NB4 (cell line): ENCODE data around the gene COMMD1.
"Not testable (repeated sequence)": the region's sequence is repeated elsewhere in the genome, so short reads cannot be mapped to it uniquely, and the experiment has no call there.

Source experiments
- DNase-seq: peaks from one replicate; pipeline ENCODE4 v3.0.0; 2010; ENCODE audit warnings: low read depth
- H3K4me3 ChIP-seq: one replicate; pipeline ENCODE4 v1.5.1; 2011; ENCODE audit warnings: mild to moderate bottlenecking, low read depth, low read length, moderate library complexity
- MYC ChIP-seq: IDR thresholded peaks from 2 replicates; pipeline ENCODE4 v1.6.1; 2011; ENCODE audit warnings: low read depth, low read length
- POLR2A ChIP-seq: IDR thresholded peaks from 2 replicates; pipeline ENCODE4 v1.6.1; 2011; ENCODE audit warnings: mild to moderate bottlenecking; ENCODE audit not compliant: insufficient read length; ENCODE audit errors: extremely low read depth
- TF ChIP-seq, protein P1 (sequence below): IDR thresholded peaks from one replicate; pipeline ENCODE4 v1.5.1; 2012; ENCODE audit warnings: low read depth, low read length
- TF ChIP-seq, protein P2 (sequence below): IDR thresholded peaks from 2 replicates; pipeline ENCODE4 v1.6.1; 2011; ENCODE audit warnings: low read depth, low read length

COMMD1 gene

DNA sequence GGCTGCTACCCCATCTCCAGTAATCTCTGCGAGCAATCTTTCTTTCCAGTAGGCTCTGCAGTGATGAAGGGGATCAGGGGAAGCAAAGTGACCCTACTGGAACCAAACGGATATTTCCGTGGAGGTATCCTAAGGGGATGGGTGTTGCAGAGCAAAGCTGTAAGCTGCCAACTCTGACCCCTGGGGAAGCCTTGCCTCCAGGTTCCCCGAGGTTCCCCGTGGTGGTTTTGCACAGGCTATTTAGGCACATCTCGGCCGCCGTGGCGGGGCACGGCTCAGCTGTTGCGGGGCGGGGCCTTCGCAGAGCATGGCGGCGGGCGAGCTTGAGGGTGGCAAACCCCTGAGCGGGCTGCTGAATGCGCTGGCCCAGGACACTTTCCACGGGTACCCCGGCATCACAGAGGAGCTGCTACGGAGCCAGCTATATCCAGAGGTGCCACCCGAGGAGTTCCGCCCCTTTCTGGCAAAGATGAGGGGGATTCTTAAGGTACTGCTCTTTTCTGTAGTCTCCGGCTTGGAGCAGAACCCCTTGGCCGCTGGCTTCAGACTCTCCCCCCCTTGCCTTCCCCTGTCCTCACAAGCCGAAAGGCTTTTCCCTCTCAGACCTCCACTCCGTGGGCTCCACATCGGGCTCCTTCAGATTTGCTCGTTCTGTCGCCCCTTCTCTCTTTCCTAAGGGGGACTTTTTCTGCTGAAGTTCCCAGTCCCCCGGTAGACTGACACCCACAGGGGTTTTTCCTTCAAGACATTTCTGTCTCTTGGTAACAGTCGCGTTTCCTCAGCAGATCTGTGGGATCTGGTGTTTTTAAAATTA, at the start of gene COMMD1:
COMMD1 (plus strand) TSS at position 303 of the 814 bp plus-strand sequence; CDS start at position 308, 5 bp downstream.
- DNase-seq: peak; percentile 89
- peak within 1 kb of the TSS; percentile 96 for H3K4me3 ChIP-seq
- TF ChIP-seq, protein P1, sequence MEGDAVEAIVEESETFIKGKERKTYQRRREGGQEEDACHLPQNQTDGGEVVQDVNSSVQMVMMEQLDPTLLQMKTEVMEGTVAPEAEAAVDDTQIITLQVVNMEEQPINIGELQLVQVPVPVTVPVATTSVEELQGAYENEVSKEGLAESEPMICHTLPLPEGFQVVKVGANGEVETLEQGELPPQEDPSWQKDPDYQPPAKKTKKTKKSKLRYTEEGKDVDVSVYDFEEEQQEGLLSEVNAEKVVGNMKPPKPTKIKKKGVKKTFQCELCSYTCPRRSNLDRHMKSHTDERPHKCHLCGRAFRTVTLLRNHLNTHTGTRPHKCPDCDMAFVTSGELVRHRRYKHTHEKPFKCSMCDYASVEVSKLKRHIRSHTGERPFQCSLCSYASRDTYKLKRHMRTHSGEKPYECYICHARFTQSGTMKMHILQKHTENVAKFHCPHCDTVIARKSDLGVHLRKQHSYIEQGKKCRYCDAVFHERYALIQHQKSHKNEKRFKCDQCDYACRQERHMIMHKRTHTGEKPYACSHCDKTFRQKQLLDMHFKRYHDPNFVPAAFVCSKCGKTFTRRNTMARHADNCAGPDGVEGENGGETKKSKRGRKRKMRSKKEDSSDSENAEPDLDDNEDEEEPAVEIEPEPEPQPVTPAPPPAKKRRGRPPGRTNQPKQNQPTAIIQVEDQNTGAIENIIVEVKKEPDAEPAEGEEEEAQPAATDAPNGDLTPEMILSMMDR: no peak
- TF ChIP-seq MYC: peak; percentile 65; the same call in 1 of the 2 replicates
- TF ChIP-seq POLR2A: peak; percentile 73
- TF ChIP-seq, protein P2, sequence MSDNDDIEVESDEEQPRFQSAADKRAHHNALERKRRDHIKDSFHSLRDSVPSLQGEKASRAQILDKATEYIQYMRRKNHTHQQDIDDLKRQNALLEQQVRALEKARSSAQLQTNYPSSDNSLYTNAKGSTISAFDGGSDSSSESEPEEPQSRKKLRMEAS: peak; percentile 70

DNA sequence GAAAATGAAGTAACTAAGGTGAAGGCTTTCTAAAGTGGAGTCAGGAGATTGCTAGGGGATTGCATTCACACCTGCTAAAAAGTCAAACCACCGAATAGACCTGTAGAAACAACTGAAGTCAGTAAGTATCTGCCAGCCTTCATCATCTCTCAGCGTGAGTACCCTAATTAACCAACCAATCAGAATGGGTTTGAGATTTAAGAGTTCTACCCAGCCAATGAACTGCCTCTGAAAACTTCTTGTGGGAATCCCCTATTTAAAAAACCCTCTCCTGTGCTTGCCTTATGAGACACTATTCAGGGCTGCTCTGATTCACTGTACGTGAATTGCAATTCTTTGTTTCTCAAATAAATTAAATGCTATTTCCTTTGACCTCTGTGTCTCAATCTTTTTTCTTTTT, 48.2 kb upstream of the COMMD1 start:
- H3K4me3 ChIP-seq: no peak overlapping the region
- TF ChIP-seq, protein P1: no peak
- TF ChIP-seq, protein P2: no peak
- TF ChIP-seq POLR2A: no peak
- no peak for TF ChIP-seq MYC
- DNase-seq: no peak

DNA sequence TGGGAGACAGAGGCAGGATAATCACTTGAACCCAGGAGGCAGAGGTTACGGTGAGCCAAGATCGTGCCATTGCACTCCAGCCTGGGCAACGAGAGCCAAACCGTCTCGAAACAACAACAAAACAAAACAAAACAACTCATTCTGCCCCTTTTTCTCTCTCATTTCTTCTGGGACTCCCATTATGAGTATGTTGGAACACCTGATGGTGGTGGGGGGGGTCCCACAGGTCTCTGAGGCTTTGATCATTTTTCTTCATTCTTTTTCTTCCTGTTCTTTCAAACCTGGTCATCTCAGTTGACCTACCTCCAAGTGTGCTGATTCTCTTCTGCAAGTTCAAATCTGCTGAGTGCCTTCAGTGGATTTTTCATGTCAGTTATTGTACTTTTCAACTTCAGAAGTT, 43.4 kb upstream of the COMMD1 start:
- no peak overlapping the region for H3K4me3 ChIP-seq
- DNase-seq: no peak
- TF ChIP-seq POLR2A (no peak), MYC (no peak)
- TF ChIP-seq, protein P1: no peak

DNA sequence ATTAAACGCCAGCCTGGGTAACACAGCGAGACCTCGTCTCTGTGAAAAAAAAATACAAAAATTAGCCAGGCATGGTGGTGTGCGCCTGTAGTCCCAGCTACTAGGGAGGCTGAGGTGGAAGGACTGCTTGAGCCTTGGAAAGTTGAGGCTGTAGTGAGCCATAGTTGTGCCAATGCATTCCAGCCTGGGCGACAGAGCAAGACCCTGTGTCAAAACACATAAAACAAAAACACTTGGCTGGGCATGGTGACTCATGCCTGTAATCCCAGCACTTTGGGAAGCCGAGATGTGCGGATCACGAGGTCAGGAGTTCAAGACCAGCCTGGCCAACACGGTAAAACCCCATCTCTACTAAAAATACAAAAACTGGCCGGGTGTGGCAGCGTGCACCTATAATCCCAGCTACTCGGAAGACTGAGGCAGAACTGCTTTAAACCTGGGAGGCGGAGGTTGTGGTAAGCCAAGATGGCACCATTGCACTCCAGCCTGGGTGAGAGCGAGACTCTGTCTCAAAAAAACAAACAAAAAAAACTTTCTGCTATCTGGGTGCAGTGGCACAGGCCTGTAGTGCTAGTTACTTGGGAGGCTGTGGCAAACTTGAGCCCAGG, 38.9 kb upstream of the COMMD1 start:
- DNase-seq, H3K4me3 ChIP-seq: not testable (repeated sequence)

DNA sequence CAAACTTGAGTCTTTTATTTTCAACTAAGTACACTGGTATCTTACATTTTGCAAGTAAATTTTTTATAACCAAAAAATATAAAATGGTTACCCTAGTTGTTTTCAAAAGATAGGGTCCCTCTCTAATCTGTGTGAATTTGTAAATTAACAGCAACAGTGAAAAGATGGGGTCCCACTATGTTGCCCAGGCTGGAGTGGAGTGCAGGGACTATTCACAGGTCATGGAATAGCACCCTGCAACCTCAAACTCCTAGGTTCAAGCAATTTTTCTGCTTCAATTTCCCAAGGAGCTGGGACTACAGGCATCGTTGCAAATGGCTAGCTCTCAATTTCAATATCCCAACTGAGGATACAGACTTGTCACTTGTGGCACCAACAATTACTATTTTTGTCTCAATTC, 29.1 kb upstream of the COMMD1 start:
- DNase-seq: no peak
- TF ChIP-seq, protein P1: no peak
- TF ChIP-seq, protein P2: no peak
- TF ChIP-seq MYC (no peak), POLR2A (no peak)
- H3K4me3 ChIP-seq: no peak overlapping the region

DNA sequence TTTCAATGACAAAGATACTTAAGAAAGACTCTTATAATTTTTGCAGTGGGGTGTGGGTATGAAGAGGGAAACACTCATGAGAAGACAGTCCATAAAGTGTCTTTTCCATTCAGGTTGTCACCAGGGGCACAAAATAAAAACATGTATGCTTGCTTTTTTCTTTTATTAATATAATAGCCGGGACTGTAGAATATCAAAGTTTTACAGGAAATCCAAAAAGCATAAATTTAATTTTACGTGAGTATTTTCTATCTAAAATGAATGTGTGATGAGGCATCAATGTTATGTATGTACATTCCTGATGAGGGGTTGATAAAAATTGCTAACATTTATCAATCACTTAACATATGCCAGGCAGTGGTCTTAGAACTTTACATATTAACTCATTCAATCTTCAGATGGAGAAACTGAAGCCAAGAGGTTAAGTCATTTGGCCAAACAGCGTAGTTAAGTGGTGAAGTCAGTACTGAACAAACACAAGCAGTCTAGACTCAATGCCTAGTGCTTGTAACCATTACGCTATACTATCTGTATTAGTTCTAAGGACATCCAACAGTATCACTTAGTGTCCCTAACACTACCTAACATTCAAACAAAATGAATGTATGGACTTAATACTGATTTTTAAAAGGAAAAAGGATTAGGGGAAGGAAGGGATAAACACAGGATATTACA, 27.8 kb upstream of the COMMD1 start:
- no peak for DNase-seq
- H3K4me3 ChIP-seq: no peak overlapping the region
- TF ChIP-seq POLR2A (no peak), MYC (no peak)
- TF ChIP-seq, protein P1: no peak
- TF ChIP-seq, protein P2: no peak
